IPS-NIHi7 (cell line): ENCODE measurements around the gene FAM118B.
A peak's percentile ranks its signal among the peaks of the same experiment; 100 is the strongest.

Experiments used
- DNase-seq: peaks from one replicate; pipeline ENCODE4 v3.0.0; 2012; ENCODE audit warnings: mixed read lengths; ENCODE audit errors: extremely low spot score

The FAM118B gene

DNA sequence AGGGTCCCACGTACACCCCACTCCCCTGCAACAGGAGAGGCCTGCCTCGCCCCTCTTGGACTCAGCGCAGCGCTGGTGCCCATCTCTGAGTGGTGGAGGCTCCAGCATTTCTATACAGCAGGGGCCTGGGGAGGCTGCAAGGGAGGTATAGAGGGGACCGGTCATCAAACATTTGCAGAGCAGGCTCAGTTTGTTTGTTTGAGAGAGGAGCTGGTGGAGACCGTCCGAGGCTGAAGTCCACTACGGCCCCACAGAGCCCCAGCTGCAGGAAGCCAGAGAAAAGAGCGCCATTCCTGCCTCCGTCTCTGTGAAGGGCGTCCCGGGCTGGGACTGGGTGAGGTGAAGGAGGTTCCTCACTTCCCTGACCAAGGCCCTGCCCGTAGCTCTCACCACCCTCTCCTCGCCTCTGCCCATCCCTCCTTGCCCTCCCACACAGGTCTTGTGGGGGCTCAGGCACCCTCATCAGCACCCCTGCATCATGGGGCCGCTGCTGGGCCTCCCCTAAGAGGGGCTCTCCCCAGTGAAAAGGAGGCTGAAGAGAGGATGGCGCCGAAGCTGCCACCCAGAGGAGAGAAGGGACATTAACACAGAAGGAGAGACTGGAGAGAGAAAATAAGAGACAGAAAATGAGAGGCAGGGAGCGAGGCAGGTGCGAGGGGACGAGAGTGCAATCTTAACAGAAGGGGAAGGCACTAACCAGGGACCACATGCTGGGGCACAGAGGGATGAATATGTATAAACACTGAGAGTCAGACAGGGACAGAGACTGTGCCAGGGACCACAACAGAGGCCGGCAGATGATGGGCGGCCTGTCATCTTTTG lies 24.7 kb upstream of the FAM118B start:
- DNase-seq, result peak; percentile 45

DNA sequence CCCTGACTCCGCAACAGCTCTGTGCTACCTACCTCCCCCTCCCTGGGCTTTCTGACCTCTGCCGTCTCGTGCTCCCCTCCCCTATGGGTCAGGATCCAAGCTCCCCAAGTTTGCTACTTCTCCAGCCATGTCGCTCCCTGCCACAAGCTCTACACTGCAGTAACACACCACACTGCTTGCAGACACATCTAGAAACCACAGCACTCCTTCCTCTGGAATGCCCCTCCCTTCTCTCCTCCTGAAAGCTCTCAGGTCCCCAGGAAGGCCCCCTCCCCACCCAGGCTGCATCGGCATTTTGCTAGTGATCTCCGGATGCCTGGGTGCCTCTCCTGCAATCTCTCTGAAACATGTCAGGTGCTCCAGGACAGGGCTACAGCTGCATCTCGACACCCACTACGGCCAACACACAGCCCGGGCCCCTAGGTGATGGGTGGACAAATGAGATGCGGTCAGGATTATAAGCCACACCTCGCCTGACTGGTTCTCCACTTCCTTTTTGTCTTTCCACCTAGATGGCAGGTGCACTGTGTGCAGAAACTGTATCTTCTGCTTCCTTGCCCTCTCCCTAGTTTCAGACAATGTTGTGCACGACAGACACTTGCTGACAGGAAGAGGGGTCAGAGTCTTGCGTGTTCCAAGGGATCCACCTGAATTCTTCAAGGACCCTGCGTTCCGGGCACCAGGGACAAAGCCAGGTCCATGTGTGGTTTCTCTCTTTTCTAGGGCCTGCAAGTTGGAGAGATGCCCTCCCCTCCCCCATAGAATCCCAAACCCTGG lies 23.1 kb upstream of the FAM118B start:
- no peak for DNase-seq

DNA sequence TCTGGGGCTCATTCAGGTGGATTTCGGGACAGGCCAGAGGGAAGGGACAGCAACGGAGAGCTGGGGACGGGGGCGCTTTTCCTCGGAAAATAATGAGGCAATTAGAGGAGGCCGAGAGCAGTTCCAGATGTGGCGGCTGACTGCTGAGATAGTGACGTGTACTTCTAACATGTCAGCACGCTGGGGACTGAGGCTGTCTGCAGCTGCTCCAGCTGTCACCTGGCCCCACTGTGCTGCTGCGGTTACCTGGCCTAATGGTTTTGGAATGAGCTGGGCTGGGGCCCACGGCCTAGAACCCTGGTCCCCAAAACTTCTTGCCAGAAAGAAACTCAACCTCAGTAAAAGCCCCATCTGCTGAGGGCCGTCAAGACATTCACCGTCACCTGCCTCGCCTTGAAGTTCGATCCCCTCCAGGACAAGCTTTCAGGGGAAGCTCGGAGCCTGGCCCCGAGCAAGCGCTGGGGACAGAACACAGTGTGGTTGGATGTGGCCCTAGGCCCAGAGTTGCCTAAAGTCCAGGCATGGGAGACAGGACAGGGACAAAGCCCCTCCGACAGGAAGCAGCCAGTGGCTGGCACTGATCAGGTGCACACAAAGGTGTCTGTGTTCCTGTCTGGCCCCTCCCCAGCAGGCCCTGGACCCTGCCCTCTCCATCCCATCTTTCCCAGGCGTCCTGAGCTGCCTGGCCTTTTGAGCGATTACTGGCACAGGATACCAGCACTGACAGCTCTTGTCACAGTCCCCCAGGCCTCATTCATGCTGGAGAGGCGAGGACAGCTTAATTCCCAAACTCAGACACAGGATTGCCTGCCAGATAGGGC lies 22.3 kb upstream of the FAM118B start:
- DNase-seq, result no peak

DNA sequence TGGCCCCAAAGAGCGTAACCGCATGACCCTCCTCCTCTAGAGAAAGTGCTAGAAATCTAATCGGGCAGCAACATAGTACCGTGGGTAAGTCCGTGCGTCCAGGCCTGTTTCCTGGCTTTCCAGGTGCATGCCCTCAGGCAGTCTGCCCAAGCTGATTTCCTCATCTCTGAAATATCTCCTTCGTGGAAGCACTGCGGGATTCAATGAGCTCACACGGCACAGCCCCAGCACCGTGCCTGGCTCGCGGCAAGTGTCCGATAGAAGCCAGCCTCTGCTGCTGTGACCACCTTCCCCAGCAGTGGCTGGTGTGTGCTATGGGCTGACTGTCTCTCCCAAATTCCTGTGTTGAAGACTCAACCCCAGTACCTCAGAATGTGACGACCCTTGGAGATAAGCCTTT lies 20.8 kb upstream of the FAM118B start:
- no peak for DNase-seq

DNA sequence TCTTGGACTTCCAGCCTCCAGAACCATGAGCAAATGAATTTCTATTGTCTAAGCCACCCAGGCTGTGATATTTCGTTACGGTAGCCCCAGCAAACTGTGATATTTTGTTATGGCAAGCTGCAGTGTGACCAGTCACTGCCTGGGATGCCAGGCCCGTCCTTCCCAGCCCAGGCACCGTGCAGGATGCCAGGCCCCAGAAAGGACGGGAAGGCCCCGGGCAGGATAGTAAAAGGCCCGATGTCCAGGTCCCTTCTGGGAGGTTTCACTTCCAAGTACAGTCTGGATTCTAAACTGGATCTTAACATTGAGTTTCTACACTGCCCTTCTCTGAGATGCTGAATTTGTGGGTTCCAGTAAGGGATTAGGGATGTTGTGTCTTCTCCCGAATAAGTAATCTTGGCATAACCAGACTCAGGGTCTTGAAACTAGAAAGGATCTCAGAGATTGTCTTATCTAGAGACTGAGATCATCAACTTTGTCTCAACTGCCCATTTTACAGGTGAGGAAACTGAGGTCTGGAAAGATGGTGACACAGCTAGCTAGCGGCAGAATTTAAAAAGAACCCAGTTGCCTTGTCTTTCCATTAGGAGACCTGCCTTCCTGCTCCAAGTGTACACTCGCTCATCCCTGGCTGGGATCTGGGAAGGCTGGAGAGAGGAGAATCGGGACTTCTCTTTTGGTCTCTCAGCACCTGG lies 20.1 kb upstream of the FAM118B start:
- no peak for DNase-seq

DNA sequence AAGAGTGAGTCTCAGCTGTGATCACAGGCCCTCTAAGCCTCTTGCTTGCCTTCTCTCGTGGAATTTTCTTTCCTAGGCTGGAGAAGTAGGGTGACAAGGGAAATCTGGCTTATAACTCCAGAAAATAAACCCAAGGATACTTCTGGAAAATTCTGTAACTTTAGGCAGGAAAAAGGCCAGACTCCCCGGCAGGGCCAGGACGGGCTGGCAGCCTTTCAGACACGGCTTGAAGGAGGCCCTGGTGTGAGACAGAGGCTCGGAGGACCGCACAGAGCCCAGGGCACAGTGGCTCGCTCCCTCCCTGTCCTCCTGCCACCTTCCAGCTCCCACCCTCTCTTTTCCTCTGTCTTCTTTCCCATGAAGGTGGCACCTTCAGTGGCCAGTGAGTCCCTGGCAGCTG lies 19.2 kb upstream of the FAM118B start:
- DNase-seq, result no peak

DNA sequence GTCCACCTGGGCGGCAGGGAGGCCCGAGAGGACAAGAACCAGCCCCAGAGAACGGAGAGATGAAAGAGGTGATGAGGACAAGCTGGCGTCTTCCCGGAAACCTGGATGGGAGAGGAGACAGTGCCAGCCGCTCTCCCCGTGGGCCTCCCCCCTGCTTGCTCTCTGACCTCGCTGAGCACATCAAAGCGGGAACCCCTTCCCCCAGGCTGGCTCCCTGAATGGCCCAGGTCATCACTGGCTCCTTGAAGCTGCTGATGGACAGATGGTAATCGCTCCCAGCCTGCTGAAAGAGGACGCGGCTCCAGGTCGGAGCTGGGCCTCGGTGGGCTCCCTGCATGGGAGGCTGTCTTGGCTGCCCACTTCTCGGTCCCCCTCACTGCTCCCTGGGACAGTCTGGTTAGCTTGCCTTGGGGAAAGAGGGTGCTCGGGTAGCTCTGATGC lies 18.5 kb upstream of the FAM118B start:
- no peak for DNase-seq

DNA sequence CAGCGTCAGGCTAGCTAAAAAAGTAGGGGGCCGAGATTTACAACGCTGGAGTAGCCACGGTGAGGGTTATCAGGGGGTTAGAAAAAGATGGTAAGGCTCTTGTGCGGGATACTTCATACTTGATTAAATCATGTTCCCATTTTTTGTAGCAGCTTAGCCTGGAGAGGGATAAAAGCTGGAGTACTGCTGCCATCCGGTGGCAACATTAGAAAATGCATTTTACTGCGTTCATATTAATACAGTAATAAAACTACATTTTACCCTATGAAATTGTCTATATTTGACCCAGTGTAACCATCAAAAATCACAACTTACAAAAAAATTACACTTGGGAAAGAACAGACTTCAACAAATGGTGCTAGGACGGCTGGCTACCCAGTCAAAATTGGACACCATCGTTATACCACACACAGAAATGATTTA lies 17.4 kb upstream of the FAM118B start:
- peak; percentile 43 for DNase-seq

DNA sequence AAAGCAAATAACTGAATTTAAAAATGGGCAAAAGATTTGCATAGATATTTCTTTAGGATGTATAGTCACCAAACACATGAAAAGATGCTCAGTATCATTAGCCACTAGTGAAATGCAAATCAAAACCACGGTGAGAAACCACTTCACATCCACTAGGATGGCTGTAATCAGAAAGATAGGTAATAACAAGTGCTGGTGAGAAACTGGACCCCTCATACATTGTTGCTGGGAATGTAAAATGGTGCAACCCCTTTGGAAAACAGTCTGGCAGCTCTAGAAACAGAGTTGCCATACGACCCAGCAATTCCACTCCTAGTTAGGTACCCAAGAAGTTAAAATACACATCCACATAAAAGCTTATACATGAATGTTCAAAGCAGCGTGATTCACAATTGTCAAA lies 16.5 kb upstream of the FAM118B start:
- no peak for DNase-seq

DNA sequence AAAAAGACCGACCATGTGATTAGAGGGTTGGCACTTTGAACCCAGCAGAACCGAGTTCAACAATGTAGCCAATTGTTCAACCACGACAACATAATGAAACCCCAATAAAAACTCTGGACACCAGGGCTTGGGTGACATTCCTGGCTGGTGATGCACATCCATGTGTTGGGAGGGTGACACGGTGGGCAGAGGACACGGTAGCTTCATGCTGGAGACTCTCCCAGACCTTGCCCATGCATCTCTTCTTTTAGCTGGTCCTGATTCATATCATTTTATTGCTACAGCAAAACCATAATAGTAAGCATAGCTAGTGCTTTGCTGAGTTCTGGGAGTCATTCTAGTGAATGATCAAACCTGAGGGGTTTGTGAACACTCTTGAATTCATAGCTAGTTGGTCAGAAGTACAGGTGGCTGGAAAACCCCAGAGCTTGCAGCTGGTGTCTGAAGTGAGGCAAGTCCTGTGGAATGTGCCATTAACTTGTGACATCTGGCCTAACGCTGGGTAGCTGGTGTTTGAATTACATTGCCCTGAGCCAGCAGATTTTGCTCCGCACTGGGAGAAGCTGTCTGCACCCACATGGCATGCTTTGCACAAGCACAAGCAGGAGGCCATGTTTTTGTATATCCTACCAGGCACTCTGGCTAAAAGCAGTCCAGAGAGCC lies 14.2 kb upstream of the FAM118B start:
- no peak for DNase-seq

DNA sequence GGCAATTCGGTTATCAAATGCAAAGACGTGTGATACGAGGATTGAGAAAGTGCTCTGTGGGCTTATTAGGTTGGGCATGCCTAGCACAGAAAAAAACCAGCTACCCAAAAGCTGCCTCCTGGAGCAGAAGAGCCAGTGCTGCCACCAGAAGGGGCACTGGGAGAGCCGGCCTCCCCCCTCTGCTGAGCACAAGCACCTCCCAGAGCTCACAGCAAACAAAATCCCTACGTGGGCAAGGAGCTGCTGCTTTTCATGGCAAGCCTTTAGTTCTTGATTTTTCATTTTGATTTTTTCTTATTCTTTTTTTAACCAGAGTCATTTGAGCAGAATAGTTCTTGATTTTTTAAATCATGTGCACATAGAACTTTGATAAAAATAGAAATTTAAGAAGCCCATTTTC lies 12.9 kb upstream of the FAM118B start:
- DNase-seq, result no peak

DNA sequence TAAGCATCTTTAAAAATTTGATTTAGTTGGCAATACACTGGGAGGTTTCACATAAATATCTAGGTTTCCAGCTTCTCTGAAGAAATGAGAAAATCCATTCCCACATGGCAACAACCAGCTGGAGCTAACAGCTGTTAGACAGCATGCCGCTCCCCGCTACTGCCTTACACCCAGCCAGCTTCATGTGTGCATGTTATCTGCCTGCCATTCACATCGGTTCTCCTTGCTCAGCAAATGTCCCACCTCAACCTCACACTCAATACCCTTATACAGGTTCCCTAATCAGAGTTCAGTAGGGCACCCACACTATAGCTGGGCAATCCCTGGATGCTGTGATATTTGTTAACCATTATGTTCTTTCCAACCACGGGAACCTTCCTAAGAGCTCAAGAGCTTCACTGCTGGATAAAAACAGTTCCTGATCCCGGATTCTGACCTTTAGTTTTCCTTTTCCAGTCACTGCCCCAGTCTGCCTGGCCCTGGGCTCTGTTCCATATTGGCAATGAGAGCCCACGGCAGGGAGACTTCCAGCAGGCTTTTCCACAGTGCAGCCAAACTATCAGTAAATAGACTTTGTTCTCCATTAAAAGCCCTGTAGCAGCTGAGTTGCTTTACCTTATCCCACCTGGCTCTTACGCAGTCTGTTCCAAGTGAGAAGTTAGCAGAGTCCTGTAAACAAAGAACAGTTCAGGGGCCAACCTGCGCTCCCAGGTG lies 8.8 kb upstream of the FAM118B start:
- DNase-seq, result no peak

DNA sequence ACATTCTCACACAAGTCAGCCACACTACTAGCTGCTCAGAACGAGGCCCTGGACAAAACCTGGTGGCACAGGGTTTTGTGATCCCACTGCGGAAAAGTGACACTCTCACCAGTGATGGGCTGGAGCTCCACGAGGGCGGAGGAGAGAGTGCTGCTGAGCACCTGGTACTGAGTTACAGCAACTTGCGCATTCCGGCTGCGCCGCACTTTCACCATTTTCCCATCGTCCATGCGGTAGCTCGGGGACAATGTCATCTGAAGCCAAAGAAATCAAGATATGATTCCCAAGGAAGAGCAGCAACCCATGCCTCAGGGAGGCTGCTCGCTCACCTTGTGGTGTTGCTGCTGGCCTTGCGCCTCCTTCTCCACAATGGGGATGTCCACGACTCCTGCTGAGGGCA lies 6.2 kb upstream of the FAM118B start:
- no peak for DNase-seq

DNA sequence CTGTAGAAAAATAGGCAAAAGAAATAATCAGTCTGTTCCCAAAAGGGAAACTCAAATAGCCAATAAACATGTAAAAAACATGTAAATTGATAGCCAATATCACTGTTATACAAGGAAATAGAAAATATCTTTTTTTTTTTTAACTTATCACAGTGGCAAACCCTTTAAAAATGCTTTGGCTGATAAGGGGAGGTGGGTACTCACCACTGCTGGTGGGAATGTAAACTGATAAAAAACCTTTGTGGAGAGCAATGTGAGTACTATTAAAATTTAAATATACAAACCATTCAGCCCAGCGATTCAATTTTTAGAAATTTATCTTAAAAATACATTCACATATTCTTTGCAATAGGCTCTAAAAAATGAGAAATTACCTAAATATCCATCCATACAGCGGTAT lies 3.7 kb upstream of the FAM118B start:
- DNase-seq, result no peak

DNA sequence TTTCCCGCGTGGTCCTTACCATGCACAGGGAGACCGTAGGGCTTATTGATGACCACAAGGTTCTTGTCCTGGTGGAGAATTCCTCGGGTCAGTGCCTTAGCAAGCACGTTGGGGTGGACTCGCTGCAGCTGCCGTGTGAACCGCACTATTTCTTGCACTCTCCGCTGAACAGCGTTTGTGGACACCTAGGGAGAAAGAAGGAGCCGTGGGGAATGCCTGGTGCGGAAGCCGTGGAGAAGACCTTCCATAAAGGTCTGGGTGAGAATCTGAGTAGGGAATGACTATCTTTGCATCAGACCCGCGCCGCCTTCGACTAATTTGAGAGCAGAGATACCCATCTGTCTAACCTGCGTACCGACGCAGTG lies 729 bp upstream of the FAM118B start:
- no peak for DNase-seq

DNA sequence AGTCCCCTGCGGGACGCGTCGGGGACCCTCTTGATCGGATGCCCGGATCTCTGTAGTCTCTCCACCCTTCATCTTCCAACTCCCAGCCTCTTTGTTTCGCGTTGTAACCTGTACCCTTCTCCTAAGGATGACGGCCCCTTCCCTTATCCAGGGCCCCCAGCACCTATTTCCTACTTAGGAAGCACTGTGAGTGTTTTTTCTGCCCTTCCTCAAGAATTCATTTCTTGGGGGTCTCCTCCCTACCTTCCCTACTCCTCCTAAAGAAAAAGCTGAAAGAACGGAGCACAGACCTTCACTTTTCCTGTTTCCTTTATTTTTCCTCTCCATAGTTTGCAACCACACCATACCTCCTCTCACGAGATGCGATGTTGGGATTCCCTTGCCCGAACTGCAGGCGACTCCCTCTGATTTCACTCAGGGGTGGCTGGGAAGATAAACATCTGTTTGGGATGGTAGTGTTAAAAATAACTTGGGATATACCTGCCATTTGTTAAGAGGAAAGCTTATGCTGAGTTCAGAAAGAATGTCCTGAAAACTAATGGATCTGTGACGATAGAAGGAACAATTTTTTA lies 593 bp downstream of the FAM118B start:
- no peak for DNase-seq

DNA sequence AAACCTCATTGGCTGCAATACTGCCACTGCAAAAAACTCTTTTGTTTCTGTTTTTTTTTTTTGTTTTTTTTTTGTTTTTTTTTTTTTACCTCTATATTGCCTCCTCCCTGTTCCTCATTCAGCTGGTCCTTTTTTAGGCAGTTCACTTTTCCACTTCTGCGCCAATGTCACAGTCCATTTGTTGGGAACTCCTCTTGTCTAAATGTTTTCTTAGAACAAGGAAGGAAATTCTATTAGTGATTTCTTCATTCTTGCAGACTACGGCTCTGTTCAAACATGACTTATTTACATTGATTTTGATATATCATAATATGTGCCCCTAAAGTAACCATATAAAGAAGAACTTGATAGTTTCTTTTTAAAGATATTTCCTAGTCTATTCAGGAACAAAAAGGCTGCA lies 2.9 kb downstream of the FAM118B start:
- DNase-seq, result no peak

DNA sequence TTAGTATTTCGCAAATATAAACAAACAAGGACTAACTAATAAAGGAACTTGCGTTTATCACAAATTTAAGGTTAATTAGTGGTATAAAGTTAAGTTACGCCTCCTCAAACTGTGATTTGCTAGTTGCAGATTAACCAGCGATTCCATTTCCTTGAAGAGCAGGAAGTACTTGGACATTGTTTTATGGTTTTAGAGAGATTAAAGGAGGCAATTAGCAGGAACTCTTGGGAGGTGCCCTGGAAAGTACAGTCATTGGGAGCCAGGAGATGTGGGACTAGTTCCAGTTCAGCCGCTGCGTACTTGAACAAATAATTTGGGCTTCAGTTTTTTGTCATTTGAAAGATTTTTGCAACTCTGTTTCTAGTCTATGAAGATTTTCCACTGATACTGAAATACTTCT lies 3.3 kb downstream of the FAM118B start:
- DNase-seq, result no peak

DNA sequence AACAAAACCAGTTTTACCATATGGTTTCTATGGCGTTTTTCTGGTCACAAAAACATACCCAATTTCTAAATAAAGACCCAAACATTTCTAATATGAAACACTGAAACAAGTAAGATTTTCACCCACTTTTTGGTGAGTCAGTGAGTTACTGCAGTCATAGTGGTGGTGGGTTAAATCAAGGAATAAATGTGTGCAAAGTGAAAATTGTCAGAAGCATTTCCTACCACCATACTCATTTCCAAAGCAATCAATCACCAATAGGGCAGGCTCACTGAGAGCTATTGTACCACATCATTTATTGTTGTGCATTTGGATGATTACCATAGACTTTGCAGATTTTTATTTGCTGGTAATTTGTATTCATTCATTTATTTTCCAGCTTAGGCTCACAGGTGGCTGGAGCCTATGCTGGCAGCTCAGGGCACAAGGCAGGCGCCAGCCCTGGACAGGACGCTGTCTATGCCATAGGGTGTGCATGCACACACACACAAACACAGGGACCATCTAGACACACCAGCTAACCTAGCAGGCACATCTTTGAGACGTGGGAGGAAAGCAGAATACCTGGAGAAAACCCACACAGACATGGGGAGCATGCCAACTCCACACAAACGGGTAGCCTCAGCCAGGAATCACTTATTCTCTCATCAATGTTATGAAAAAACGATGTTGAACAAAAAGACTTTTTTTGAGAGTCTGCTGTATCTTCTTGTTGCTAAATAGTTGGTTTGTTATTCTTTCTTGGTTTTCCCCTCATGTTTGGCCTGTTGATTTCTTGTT lies 5.1 kb downstream of the FAM118B start:
- no peak for DNase-seq
